Measurements from ENCODE around the gene ASS1.

ASS1 gene

DNA sequence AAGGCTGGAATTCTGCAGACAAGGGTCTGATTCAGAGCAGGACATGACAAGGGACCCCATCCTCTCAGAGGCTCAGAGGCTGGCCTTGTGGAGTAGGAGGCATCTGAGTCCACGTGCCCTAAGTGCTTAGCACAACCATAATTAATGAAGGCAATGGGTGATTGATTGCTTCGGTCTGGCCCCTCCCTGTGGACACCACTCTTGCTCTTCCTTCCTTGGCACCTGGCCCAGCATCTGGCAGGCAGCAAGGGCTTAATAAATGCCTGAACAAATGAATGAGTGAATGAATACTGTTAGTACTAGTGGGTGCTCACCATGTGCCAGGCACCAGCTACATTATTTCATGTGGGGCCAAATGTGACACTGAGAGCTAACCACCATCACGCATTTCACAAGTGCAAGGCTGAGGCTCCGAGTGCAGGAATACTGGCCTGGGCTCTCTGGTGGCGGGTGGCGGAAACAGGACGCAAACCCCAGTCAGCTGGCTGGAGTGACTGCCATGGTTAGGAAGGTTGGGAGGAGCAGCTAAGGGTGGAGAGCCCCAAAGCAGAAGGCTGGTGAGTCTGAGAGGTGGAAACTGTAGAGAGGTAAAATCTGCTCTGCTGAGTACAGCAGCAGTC lies 53.6 kb downstream of the ASS1 start:
- no peaks in the 10 kb centered on the region for H3K36me3 ChIP-seq (ENCODE audit: low read length)

DNA sequence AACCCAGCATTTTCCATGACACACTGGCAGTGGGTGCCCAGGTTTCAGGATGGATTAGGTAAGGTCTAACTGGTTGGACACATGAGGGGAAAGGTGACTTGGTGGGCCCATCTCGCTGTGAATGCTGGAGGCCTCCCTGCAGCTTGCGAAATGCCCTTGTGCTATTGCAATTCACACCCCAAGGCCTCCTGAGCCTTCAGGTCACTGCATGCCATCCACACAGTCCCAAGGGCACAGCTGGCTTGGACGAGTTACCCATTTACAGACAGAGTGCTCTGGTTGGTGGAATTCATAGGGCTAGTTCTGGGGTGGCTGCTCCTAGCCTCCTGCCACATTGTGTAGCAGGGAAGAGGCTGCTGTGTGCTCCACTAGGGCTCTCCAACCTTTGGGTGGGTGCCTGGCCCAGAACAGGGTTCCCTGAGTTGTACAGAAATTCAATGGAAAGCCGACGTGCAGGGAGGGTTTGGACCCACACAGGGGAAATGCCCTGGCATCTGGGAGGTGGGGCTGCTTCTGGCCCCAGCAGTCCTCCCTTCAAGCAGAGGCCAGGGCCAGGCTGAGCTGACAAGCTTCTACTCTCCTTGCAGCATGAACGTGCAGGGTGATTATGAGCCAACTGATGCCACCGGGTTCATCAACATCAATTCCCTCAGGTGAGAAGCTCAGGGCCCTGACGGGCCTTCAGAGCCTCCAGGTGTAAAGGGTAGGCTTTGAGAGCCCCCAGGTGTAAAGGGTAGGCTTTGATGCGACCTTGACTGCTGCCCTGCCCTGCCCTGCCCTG lies 54.3 kb downstream of the ASS1 start:
- no peak overlapping the region for H3K4me2 ChIP-seq (ENCODE audit: low read depth, low read length, poor library complexity, severe bottlenecking)
- H4K20me1 ChIP-seq (ENCODE audit: low read depth, low read length), result no peaks in the 10 kb centered on the region
- H3F3A ChIP-seq (ENCODE audit: insufficient read depth), result no peaks in the 10 kb centered on the region
- no peaks in the 10 kb centered on the region; the same call in 1 of the 2 replicates for H3K9me3 ChIP-seq (ENCODE audit: insufficient read depth, low read length)
- no peaks in the 10 kb centered on the region for H3K79me2 ChIP-seq (ENCODE audit: insufficient read depth, low read length)
- H3K27me3 ChIP-seq (ENCODE audit: low read length), result no peaks in the 10 kb centered on the region
- H3K4me3 ChIP-seq (ENCODE audit: insufficient read depth, low read length, poor library complexity, severe bottlenecking), result no peak overlapping the region
- H2AFZ ChIP-seq (ENCODE audit: low read depth, low read length, severe bottlenecking), result no peak overlapping the region
- H3K27ac ChIP-seq (ENCODE audit: low read depth, low read length), result no peak overlapping the region
- no peak for TF ChIP-seq EZH2phosphoT487 (conservative IDR thresholded peaks at IDR 0.05; ENCODE audit: low read length)
- TF ChIP-seq, protein P1, sequence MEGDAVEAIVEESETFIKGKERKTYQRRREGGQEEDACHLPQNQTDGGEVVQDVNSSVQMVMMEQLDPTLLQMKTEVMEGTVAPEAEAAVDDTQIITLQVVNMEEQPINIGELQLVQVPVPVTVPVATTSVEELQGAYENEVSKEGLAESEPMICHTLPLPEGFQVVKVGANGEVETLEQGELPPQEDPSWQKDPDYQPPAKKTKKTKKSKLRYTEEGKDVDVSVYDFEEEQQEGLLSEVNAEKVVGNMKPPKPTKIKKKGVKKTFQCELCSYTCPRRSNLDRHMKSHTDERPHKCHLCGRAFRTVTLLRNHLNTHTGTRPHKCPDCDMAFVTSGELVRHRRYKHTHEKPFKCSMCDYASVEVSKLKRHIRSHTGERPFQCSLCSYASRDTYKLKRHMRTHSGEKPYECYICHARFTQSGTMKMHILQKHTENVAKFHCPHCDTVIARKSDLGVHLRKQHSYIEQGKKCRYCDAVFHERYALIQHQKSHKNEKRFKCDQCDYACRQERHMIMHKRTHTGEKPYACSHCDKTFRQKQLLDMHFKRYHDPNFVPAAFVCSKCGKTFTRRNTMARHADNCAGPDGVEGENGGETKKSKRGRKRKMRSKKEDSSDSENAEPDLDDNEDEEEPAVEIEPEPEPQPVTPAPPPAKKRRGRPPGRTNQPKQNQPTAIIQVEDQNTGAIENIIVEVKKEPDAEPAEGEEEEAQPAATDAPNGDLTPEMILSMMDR (IDR thresholded peaks at IDR 0.05; ENCODE audit: insufficient read depth, low read length, poor library complexity, severe bottlenecking), result no peak
- no peaks in the 10 kb centered on the region for H3K9me2 ChIP-seq (replicated peaks; ENCODE audit: insufficient read depth, low read length)
- H3K36me3 ChIP-seq (ENCODE audit: low read length), result no peaks in the 10 kb centered on the region
- H3K9ac ChIP-seq (ENCODE audit: low read length), result no peak overlapping the region

More for the DNA sequence above, 53.6 kb downstream of the ASS1 start:
- H4K20me1 ChIP-seq (ENCODE audit: low read depth, low read length), result no peaks in the 10 kb centered on the region
- H3K27me3 ChIP-seq (ENCODE audit: low read length), result no peaks in the 10 kb centered on the region
- no peak overlapping the region for H3K9ac ChIP-seq (ENCODE audit: low read length)
- TF ChIP-seq EZH2phosphoT487 (conservative IDR thresholded peaks at IDR 0.05; ENCODE audit: low read length), result no peak
- TF ChIP-seq, protein P1 (IDR thresholded peaks at IDR 0.05; ENCODE audit: insufficient read depth, low read length, poor library complexity, severe bottlenecking), result no peak
- no peaks in the 10 kb centered on the region for H3F3A ChIP-seq (ENCODE audit: insufficient read depth)
- H2AFZ ChIP-seq (ENCODE audit: low read depth, low read length, severe bottlenecking), result no peak overlapping the region
- H3K4me3 ChIP-seq (ENCODE audit: insufficient read depth, low read length, poor library complexity, severe bottlenecking), result no peak overlapping the region
- H3K27ac ChIP-seq (ENCODE audit: low read depth, low read length), result no peak overlapping the region
- no peaks in the 10 kb centered on the region; the same call in 1 of the 2 replicates for H3K9me3 ChIP-seq (ENCODE audit: insufficient read depth, low read length)
- H3K4me2 ChIP-seq (ENCODE audit: low read depth, low read length, poor library complexity, severe bottlenecking), result no peak overlapping the region
- no peaks in the 10 kb centered on the region for H3K79me2 ChIP-seq (ENCODE audit: insufficient read depth, low read length)
- H3K9me2 ChIP-seq (replicated peaks; ENCODE audit: insufficient read depth, low read length), result no peaks in the 10 kb centered on the region

DNA sequence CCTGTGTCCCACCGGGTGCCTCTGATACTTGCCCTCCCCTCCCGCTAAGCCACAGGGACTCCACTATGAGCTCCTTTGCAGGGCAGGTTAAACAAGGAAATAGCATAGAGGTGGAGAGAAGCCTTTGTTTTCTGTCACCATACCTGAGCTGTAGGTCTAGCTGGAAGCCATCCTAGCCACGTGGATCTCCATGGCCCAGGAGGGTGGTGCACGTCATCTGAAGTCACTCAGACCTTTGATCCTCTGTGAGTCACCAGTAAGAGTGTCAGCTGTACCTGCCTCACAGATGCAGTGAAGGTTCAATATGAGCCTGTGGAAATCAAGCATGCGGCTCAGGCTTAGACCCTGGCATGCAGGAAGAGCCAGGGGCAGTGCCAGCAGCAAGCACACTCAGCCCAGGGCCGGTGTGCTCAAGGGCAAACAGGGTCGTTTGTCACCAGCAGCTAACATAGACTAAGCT lies 55.1 kb downstream of the ASS1 start:
- no peak overlapping the region for H3K9ac ChIP-seq (ENCODE audit: low read length)
- H3F3A ChIP-seq (ENCODE audit: insufficient read depth), result no peaks in the 10 kb centered on the region
- TF ChIP-seq, protein P1 (IDR thresholded peaks at IDR 0.05; ENCODE audit: insufficient read depth, low read length, poor library complexity, severe bottlenecking), result no peak
- no peak for TF ChIP-seq EZH2phosphoT487 (conservative IDR thresholded peaks at IDR 0.05; ENCODE audit: low read length)
- H3K36me3 ChIP-seq (ENCODE audit: low read length), result no peaks in the 10 kb centered on the region
- H3K4me3 ChIP-seq (ENCODE audit: insufficient read depth, low read length, poor library complexity, severe bottlenecking), result no peak overlapping the region
- H2AFZ ChIP-seq (ENCODE audit: low read depth, low read length, severe bottlenecking), result no peak overlapping the region
- H3K79me2 ChIP-seq (ENCODE audit: insufficient read depth, low read length), result no peaks in the 10 kb centered on the region
- H3K27ac ChIP-seq (ENCODE audit: low read depth, low read length), result no peak overlapping the region
- H4K20me1 ChIP-seq (ENCODE audit: low read depth, low read length), result no peaks in the 10 kb centered on the region
- no peaks in the 10 kb centered on the region for H3K9me2 ChIP-seq (replicated peaks; ENCODE audit: insufficient read depth, low read length)
- no peaks in the 10 kb centered on the region for H3K27me3 ChIP-seq (ENCODE audit: low read length)
- H3K4me2 ChIP-seq (ENCODE audit: low read depth, low read length, poor library complexity, severe bottlenecking), result no peak overlapping the region
- no peaks in the 10 kb centered on the region; the same call in 1 of the 2 replicates for H3K9me3 ChIP-seq (ENCODE audit: insufficient read depth, low read length)

Measured in SU-DHL-6 (cell line).